Measurements from ENCODE around the gene CD47.

Gene CD47

GRCh38 chr3:108031895-108032294, 58.9 kb downstream of the CD47 start:
- POLR2A ChIA-PET = no interaction called here
- WGBS (ENCODE audit: insufficient coverage) = 100% methylated on average over 2 of the region's 2 CpGs
- CTCF ChIA-PET = interaction anchor here (1.4 kb wide), 1 partner anchor 8 kb away, joined by 4 read pairs; no protein-coding TSS in a partner anchor

DNA sequence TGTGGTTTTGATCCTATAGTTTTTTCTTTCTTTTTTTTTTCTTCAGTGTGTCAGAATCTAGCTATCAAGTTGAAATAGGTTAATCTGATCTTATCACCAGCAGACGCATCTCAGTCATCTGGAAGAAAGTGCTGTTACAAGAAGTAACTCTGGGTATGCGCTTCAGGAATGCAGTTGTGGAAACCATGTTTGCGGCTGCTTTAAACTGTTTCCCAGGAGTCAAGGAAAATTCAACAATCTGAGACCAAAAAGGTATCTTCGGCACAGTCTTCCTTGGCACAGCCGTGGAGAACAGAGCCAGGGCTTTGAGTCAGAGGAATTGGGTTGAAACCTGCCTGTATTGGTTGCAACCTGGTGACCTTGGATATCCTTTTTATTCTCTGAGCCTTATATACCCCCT, 59.9 kb downstream of the CD47 start:
- H3K27ac ChIP-seq (ENCODE audit: insufficient read depth in 1 of 2, low read depth in 1 of 2, low read length in 2 of 2, poor library complexity in 1 of 2, severe bottlenecking in 2 of 2) = no peak overlapping the region

More at GRCh38 chr3:108031895-108032294, 58.9 kb downstream of the CD47 start:
- Histone ChIP-seq H3K27ac (ENCODE audit: insufficient read depth in 1 of 2, low read depth in 1 of 2, low read length in 2 of 2, poor library complexity in 1 of 2, severe bottlenecking in 2 of 2) (no peak overlapping the region), H3K9me3 (ENCODE audit: control extremely low read depth in 1 of 5, control insufficient read depth in 4 of 5, insufficient read depth in 2 of 5, low read depth in 1 of 5, low read length in 4 of 5) (peaks cover 0 to 2% (median 0%) of the 10 kb centered on the region in 5 experiments), H3K36me3 (ENCODE audit: control insufficient read depth in 4 of 4, insufficient read depth in 4 of 4, low read length in 3 of 4) (peaks cover 0 to 5% (median 0%) of the 10 kb centered on the region in 4 experiments), H3K27me3 (replicated peaks in 2 of 5; ENCODE audit: control insufficient read depth in 4 of 5, insufficient read depth in 5 of 5, low read length in 4 of 5) (no peaks in the 10 kb centered on the region), H3K4me1 (ENCODE audit: control extremely low read depth in 1 of 4, control insufficient read depth in 4 of 4, insufficient read depth in 4 of 4, low read length in 3 of 4) (peaks cover 0 to 14% (median 11%) of the 10 kb centered on the region in 4 experiments), H3K4me3 (ENCODE audit: control insufficient read depth in 1 of 7, extremely low read depth in 1 of 7, insufficient read depth in 4 of 7, low read depth in 2 of 7, low read length in 6 of 7) (no peak overlapping the region)
- DNase-seq = no peak

DNA sequence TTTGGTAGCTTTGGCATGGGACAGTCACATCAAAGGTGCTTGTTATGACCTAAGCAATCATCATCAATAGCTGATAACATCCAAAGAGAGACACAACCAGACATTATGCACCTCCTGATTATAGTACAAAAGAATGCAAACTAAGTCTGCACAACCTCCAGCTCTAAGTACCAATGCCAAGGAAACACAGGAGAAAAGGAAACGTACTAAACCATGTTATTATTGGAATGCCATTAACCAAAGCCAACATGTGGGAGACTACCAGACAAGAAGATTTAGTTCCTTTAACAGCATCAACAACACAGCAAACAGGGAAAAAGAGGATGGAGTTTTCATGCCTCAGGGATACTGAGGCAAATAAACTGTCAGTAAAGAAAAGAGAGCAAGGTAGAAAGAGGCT, 61.4 kb downstream of the CD47 start:
- WGBS (ENCODE audit: insufficient coverage) = no CpG with 5 or more reads among the region's 1 CpG
- no peak for DNase-seq
- CTCF ChIA-PET = interaction anchor here (1.1 to 2.0 kb wide), 2 partner anchors 12 to 16 kb away, joined by 3 to 10 read pairs; no protein-coding TSS in a partner anchor
- H3K4me3 ChIP-seq (ENCODE audit: control insufficient read depth in 1 of 7, extremely low read depth in 1 of 7, insufficient read depth in 4 of 7, low read depth in 2 of 7, low read length in 6 of 7) = no peak overlapping the region
- peaks cover 0 to 5% (median 0%) of the 10 kb centered on the region in 4 experiments for H3K36me3 ChIP-seq (ENCODE audit: control insufficient read depth in 4 of 4, insufficient read depth in 4 of 4, low read length in 3 of 4)
- peaks cover 0 to 2% (median 0%) of the 10 kb centered on the region in 5 experiments for H3K9me3 ChIP-seq (ENCODE audit: control extremely low read depth in 1 of 5, control insufficient read depth in 4 of 5, insufficient read depth in 2 of 5, low read depth in 1 of 5, low read length in 4 of 5)
- no peak overlapping the region for H3K27ac ChIP-seq (ENCODE audit: insufficient read depth in 1 of 2, low read depth in 1 of 2, low read length in 2 of 2, poor library complexity in 1 of 2, severe bottlenecking in 2 of 2)
- H3K4me1 ChIP-seq (ENCODE audit: control extremely low read depth in 1 of 4, control insufficient read depth in 4 of 4, insufficient read depth in 4 of 4, low read length in 3 of 4) = peaks cover 0 to 3% (median under 1%) of the 10 kb centered on the region in 4 experiments
- H3K27me3 ChIP-seq (replicated peaks in 2 of 5; ENCODE audit: control insufficient read depth in 4 of 5, insufficient read depth in 5 of 5, low read length in 4 of 5) = no peaks in the 10 kb centered on the region
- POLR2A ChIA-PET = no interaction called here

More for the DNA sequence above, 59.9 kb downstream of the CD47 start:
- DNase-seq = no peak
- 98% methylated on average over 5 of the region's 5 CpGs for WGBS (ENCODE audit: insufficient coverage)
- Histone ChIP-seq H3K9me3 (ENCODE audit: control extremely low read depth in 1 of 5, control insufficient read depth in 4 of 5, insufficient read depth in 2 of 5, low read depth in 1 of 5, low read length in 4 of 5) (peaks cover 0 to 2% (median 0%) of the 10 kb centered on the region in 5 experiments), H3K4me3 (ENCODE audit: control insufficient read depth in 1 of 7, extremely low read depth in 1 of 7, insufficient read depth in 4 of 7, low read depth in 2 of 7, low read length in 6 of 7) (no peak overlapping the region), H3K36me3 (ENCODE audit: control insufficient read depth in 4 of 4, insufficient read depth in 4 of 4, low read length in 3 of 4) (peaks cover 0 to 5% (median 0%) of the 10 kb centered on the region in 4 experiments), H3K27me3 (replicated peaks in 2 of 5; ENCODE audit: control insufficient read depth in 4 of 5, insufficient read depth in 5 of 5, low read length in 4 of 5) (no peaks in the 10 kb centered on the region), H3K4me1 (ENCODE audit: control extremely low read depth in 1 of 4, control insufficient read depth in 4 of 4, insufficient read depth in 4 of 4, low read length in 3 of 4) (peaks cover 0 to 11% (median 10%) of the 10 kb centered on the region in 4 experiments)
- ChIA-PET POLR2A (no interaction called here), CTCF (interaction anchor here (1.4 to 1.8 kb wide), 2 partner anchors 9 to 14 kb away, joined by 4 to 5 read pairs; no protein-coding TSS in a partner anchor)

GRCh38 chr3:108028896-108029295, 61.9 kb downstream of the CD47 start:
- no peak for DNase-seq
- peaks cover 0 to 2% (median 0%) of the 10 kb centered on the region in 5 experiments for H3K9me3 ChIP-seq (ENCODE audit: control extremely low read depth in 1 of 5, control insufficient read depth in 4 of 5, insufficient read depth in 2 of 5, low read depth in 1 of 5, low read length in 4 of 5)
- no peaks in the 10 kb centered on the region for H3K27me3 ChIP-seq (replicated peaks in 2 of 5; ENCODE audit: control insufficient read depth in 4 of 5, insufficient read depth in 5 of 5, low read length in 4 of 5)
- 83% methylated on average over 1 of the region's 2 CpGs for WGBS (ENCODE audit: insufficient coverage)
- ChIA-PET POLR2A (no interaction called here), CTCF (interaction anchor here (1.1 to 2.0 kb wide), 2 partner anchors 12 to 15 kb away, joined by 3 to 10 read pairs; no protein-coding TSS in a partner anchor)
- no peak overlapping the region for H3K4me3 ChIP-seq (ENCODE audit: control insufficient read depth in 1 of 7, extremely low read depth in 1 of 7, insufficient read depth in 4 of 7, low read depth in 2 of 7, low read length in 6 of 7)
- H3K27ac ChIP-seq (ENCODE audit: insufficient read depth in 1 of 2, low read depth in 1 of 2, low read length in 2 of 2, poor library complexity in 1 of 2, severe bottlenecking in 2 of 2) = no peak overlapping the region
- H3K4me1 ChIP-seq (ENCODE audit: control extremely low read depth in 1 of 4, control insufficient read depth in 4 of 4, insufficient read depth in 4 of 4, low read length in 3 of 4) = peaks cover 0 to 3% (median 0%) of the 10 kb centered on the region in 4 experiments
- peaks cover 0 to 5% (median 0%) of the 10 kb centered on the region in 4 experiments for H3K36me3 ChIP-seq (ENCODE audit: control insufficient read depth in 4 of 4, insufficient read depth in 4 of 4, low read length in 3 of 4)

DNA sequence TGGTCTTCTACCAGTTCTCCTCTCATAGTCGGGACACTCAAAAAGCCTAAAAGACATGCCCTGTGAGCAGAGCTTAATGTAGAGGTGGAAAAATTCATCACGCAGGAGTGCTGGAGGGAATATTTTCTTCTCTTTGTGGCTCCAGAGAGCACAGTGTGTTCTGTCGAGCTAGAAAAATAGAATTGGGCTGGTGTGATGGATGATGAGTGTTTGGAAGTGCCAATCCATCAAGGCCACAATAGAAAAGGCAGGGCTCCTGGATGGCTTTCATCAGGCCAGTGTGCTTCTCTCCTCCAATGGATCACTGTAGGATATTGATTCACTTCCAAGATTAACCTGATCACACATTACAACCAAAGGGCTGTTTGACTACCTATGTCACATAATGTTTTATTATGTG, 65.7 kb downstream of the CD47 start:
- POLR2A ChIA-PET = no interaction called here

GRCh38 chr3:108024146-108024850, 66.5 kb downstream of the CD47 start:
- ChIA-PET CTCF (interaction anchor here (1.2 kb wide), 1 partner anchor 29 kb away, joined by 3 read pairs; no protein-coding TSS in a partner anchor), POLR2A (no interaction called here)
- no peaks in the 10 kb centered on the region for H3K27me3 ChIP-seq (replicated peaks in 2 of 5; ENCODE audit: control insufficient read depth in 4 of 5, insufficient read depth in 5 of 5, low read length in 4 of 5)
- DNase-seq = peak in 1 of 3 donors; percentile 47
- WGBS (ENCODE audit: insufficient coverage) = 97% methylated on average over 5 of the region's 6 CpGs
- peaks cover 0 to 8% (median 5%) of the 10 kb centered on the region in 4 experiments for H3K4me1 ChIP-seq (ENCODE audit: control extremely low read depth in 1 of 4, control insufficient read depth in 4 of 4, insufficient read depth in 4 of 4, low read length in 3 of 4)
- no peak overlapping the region for H3K4me3 ChIP-seq (ENCODE audit: control insufficient read depth in 1 of 7, extremely low read depth in 1 of 7, insufficient read depth in 4 of 7, low read depth in 2 of 7, low read length in 6 of 7)
- H3K9me3 ChIP-seq (ENCODE audit: control extremely low read depth in 1 of 5, control insufficient read depth in 4 of 5, insufficient read depth in 2 of 5, low read depth in 1 of 5, low read length in 4 of 5) = peaks cover 0 to 2% (median 0%) of the 10 kb centered on the region in 5 experiments
- H3K36me3 ChIP-seq (ENCODE audit: control insufficient read depth in 4 of 4, insufficient read depth in 4 of 4, low read length in 3 of 4) = no peaks in the 10 kb centered on the region
- H3K27ac ChIP-seq (ENCODE audit: insufficient read depth in 1 of 2, low read depth in 1 of 2, low read length in 2 of 2, poor library complexity in 1 of 2, severe bottlenecking in 2 of 2) = no peak overlapping the region

More for the DNA sequence above, 65.7 kb downstream of the CD47 start:
- WGBS (ENCODE audit: insufficient coverage) = 100% methylated on average over 2 of the region's 3 CpGs
- CTCF ChIA-PET = interaction anchor here (1.2 kb wide), 1 partner anchor 29 kb away, joined by 3 read pairs; no protein-coding TSS in a partner anchor
- DNase-seq = no peak
- Histone ChIP-seq H3K4me1 (ENCODE audit: control extremely low read depth in 1 of 4, control insufficient read depth in 4 of 4, insufficient read depth in 4 of 4, low read length in 3 of 4) (peaks cover 0 to 3% (median 1%) of the 10 kb centered on the region in 4 experiments), H3K36me3 (ENCODE audit: control insufficient read depth in 4 of 4, insufficient read depth in 4 of 4, low read length in 3 of 4) (no peaks in the 10 kb centered on the region), H3K4me3 (ENCODE audit: control insufficient read depth in 1 of 7, extremely low read depth in 1 of 7, insufficient read depth in 4 of 7, low read depth in 2 of 7, low read length in 6 of 7) (no peak overlapping the region), H3K27me3 (replicated peaks in 2 of 5; ENCODE audit: control insufficient read depth in 4 of 5, insufficient read depth in 5 of 5, low read length in 4 of 5) (no peaks in the 10 kb centered on the region), H3K27ac (ENCODE audit: insufficient read depth in 1 of 2, low read depth in 1 of 2, low read length in 2 of 2, poor library complexity in 1 of 2, severe bottlenecking in 2 of 2) (no peak overlapping the region), H3K9me3 (ENCODE audit: control extremely low read depth in 1 of 5, control insufficient read depth in 4 of 5, insufficient read depth in 2 of 5, low read depth in 1 of 5, low read length in 4 of 5) (peaks cover 0 to 2% (median 0%) of the 10 kb centered on the region in 5 experiments)
